Stimulated activated CD4-positive, alpha-beta T cell treated with anti-CD3 and anti-CD28 coated beads, Interleukin-2, amount 100 ng/mL, for 24 hours (primary cell): ENCODE measurements around the gene GSG1L.

ENCODE experiments used
- DNase-seq, 2 donors: peaks; one replicate each; pipeline ENCODE4 v3.0.0-alpha.2; 2020

GSG1L gene

GRCh38 chr16:28062261-28062846, 1.2 kb downstream of the GSG1L start:
- no peak for DNase-seq

- DNase-seq, result no peak
These were observed 2.0 kb downstream of the GSG1L start for GRCh38 chr16:28061352-28062101.

GRCh38 chr16:28059841-28060575, 3.5 kb downstream of the GSG1L start:
- no peak for DNase-seq

GRCh38 chr16:28058839-28059589, 4.5 kb downstream of the GSG1L start:
- DNase-seq, result no peak

GRCh38 chr16:28057949-28058348, 5.6 kb downstream of the GSG1L start:
- no peak for DNase-seq

GRCh38 chr16:28053461-28053860, 10.1 kb downstream of the GSG1L start:
- no peak for DNase-seq

GRCh38 chr16:28052274-28053128, 11.0 kb downstream of the GSG1L start:
- DNase-seq, result no peak

GRCh38 chr16:28051486-28051885, 12.0 kb downstream of the GSG1L start:
- DNase-seq, result no peak

- DNase-seq, result no peak
These were observed 20.7 kb downstream of the GSG1L start for GRCh38 chr16:28042811-28043210.

- DNase-seq, result no peak
These were observed 21.9 kb downstream of the GSG1L start for GRCh38 chr16:28041615-28042014.

- no peak for DNase-seq
These were observed 23.5 kb downstream of the GSG1L start for GRCh38 chr16:28040039-28040438.

GRCh38 chr16:28039493-28039892, 24.0 kb downstream of the GSG1L start:
- no peak for DNase-seq

- DNase-seq, result no peak
These were observed 25.1 kb downstream of the GSG1L start for GRCh38 chr16:28038409-28038808.

GRCh38 chr16:28035866-28036393, 27.6 kb downstream of the GSG1L start:
- DNase-seq, result no peak

GRCh38 chr16:28033870-28034269, 29.6 kb downstream of the GSG1L start:
- no peak for DNase-seq

- no peak for DNase-seq
These were observed 34.0 kb downstream of the GSG1L start for GRCh38 chr16:28029387-28030002.

- DNase-seq, result no peak
These were observed 36.5 kb downstream of the GSG1L start for GRCh38 chr16:28027055-28027454.

- DNase-seq, result no peak
These were observed 37.9 kb downstream of the GSG1L start for GRCh38 chr16:28025631-28026030.

GRCh38 chr16:28019218-28019617, 44.3 kb downstream of the GSG1L start:
- no peak for DNase-seq

GRCh38 chr16:28014851-28015250, 48.7 kb downstream of the GSG1L start:
- no peak for DNase-seq

GRCh38 chr16:28013878-28014277, 49.6 kb downstream of the GSG1L start:
- no peak for DNase-seq

GRCh38 chr16:28013392-28013791, 50.1 kb downstream of the GSG1L start:
- no peak for DNase-seq
